ENCODE measurements around the gene BCL2L14. TPM values are rescaled to one million over a fixed set of nuclear protein-coding genes. Genes with fewer than 3 reads are reported as not detected.

BCL2L14 gene
- total RNA-seq, result 1 to 10 TPM in 4 of 8 experiments, under 1 TPM in 4; 0.36 to 1.9 (median 0.95) TPM

DNA sequence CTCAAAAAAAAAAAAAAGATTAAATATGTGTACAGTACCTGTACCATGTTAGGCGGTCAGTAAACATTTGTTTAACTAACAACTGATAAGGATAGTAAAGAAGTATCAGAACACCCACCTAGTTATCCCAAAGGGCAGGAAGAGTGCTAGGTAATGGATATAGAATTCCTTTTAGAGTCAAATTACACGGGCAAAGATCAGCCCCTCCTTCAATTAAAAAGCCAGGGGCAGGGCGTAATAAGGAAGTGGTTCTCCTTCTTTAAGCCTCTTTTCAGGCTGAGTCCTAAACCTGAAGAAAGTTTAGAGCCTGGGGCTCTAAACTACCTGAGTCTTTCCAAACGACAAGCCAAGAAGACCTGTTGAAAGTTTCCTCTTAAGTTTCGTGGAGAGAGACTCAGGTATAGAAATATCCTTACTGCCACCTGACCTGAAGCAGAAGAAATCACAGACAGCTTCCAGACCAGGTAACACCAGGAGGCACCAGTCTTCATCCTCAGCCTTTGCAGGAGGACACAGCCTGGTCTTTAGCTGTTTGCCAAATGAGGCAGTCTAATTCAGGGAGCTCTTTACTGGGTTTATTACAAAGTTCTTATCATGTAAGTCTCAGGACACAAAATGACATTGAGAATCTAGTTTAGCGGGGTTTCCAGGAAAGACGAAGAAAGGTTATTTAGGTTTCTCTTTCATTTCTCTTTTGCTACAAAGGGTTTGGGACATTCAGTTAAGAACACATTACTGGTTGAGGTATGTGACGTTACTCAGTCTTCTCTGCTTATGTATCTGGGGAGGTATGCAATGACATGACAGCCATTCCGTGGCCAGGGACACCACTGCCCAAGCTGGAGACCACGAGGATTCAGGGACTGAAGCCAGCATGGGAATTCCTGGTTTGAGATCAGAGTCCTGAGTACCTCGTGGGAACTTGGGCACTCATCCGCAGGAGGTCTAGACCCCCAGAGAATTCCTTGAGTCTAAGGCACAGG lies at the start of gene BCL2L14:
BCL2L14 (plus strand) TSS at position 266 of the 983 bp plus-strand sequence. CDS start 8,367 bp downstream, outside the sequence.
- peak in 1 of 8 experiments; percentile 36 for ATAC-seq (replicated peaks in 6 of 8)
- WGBS, 10 experiments, result 23 to 88% (median 60%) methylated on average over 1 to 11 of the region's 12 CpGs; no CpG with 5 or more reads in 1 of the 10 experiments
- Histone ChIP-seq H3K4me3 (no peak within 1 kb of the TSS), H3K4me1 (replicated peaks in 1 of 2) (no peaks in the 10 kb centered on the region), H3K27ac (no peak within 1 kb of the TSS)
- in situ Hi-C loops (cut with MboI; ENCODE audit: low pct_unique_long_range_greater_than_20kb in 2 of 9, low sequenced_read_pairs in 9 of 9, unreplicated experiment in 9 of 9), result no loop called here

GRCh38 chr12:12022306-12022936 lies 48.3 kb upstream of the BCL2L14 start:
- in situ Hi-C loops (cut with MboI; ENCODE audit: low pct_unique_long_range_greater_than_20kb in 2 of 9, low sequenced_read_pairs in 9 of 9, unreplicated experiment in 9 of 9), result loop anchor here in 1 of 9 experiments (10.0 kb wide), 1 partner anchor 438 kb away; no protein-coding TSS in a partner anchor
- 57 to 100% (median 87%) methylated on average over 1 to 8 of the region's 8 CpGs for WGBS, 10 experiments

GRCh38 chr12:12023456-12023855 lies 47.3 kb upstream of the BCL2L14 start:
- ATAC-seq (replicated peaks in 6 of 8), result peak in 1 of 8 experiments; percentile 75
- Histone ChIP-seq H3K27ac (no peak overlapping the region), H3K4me1 (replicated peaks in 1 of 2) (no peaks in the 10 kb centered on the region), H3K4me3 (no peak overlapping the region)
- in situ Hi-C loops (cut with MboI; ENCODE audit: low pct_unique_long_range_greater_than_20kb in 2 of 9, low sequenced_read_pairs in 9 of 9, unreplicated experiment in 9 of 9), result loop anchor here in 1 of 9 experiments (10.0 kb wide), 1 partner anchor 439 kb away; no protein-coding TSS in a partner anchor
- WGBS, 10 experiments, result 60 to 100% (median 100%) methylated on average over 1 to 2 of the region's 2 CpGs; no CpG with 5 or more reads in 5 of the 10 experiments

More at GRCh38 chr12:12022306-12022936, 48.3 kb upstream of the BCL2L14 start:
- no peaks in the 10 kb centered on the region for H3K4me1 ChIP-seq (replicated peaks in 1 of 2)
- no peak for ATAC-seq (replicated peaks in 6 of 8)
- no peak overlapping the region for H3K27ac ChIP-seq
- H3K4me3 ChIP-seq, result no peak overlapping the region

- no peak for ATAC-seq (replicated peaks in 6 of 8)
- 11 to 100% (median 72%) methylated on average over 1 to 10 of the region's 10 CpGs for WGBS, 10 experiments
- in situ Hi-C loops (cut with MboI; ENCODE audit: low pct_unique_long_range_greater_than_20kb in 2 of 9, low sequenced_read_pairs in 9 of 9, unreplicated experiment in 9 of 9), result loop anchor here in 6 of 9 experiments (10.0 to 25.0 kb wide), 2 partner anchors 438 to 440 kb away; no protein-coding TSS in a partner anchor
- H3K27ac ChIP-seq, result no peak overlapping the region
- no peaks in the 10 kb centered on the region for H3K4me1 ChIP-seq (replicated peaks in 1 of 2)
- no peak overlapping the region for H3K4me3 ChIP-seq
Measured at GRCh38 chr12:12024911-12025682, 45.6 kb upstream of the BCL2L14 start.

DNA sequence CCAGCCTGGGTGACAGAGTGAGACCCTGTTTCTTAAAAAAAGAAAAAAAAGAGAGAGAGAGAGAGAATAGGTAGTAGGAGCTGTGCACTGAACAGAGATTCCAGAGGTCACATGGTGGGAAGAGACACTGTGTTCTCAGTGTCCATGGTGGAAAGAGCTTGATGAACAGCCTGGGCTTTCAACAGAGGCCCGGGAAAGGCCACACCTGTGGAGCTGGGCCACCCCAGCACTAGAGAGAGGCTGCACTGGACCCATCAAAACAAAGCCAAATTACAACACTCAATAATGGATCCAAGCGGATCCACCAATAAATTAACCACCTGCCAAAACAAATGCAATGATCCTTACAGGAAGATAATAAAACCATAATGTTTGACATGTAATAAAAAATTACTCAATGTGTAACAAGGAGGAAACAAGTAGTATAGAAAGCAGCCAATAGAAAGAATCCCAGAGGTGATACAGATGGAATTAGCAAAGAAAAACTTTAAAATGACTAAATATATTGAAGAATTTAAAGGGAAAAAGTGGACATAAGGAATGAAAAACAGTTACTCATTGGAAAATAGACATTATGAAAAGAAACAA lies 44.8 kb upstream of the BCL2L14 start:
- in situ Hi-C loops (cut with MboI; ENCODE audit: low pct_unique_long_range_greater_than_20kb in 2 of 9, low sequenced_read_pairs in 9 of 9, unreplicated experiment in 9 of 9), result loop anchor here in 6 of 9 experiments (10.0 to 25.0 kb wide), 2 partner anchors 439 to 441 kb away; no protein-coding TSS in a partner anchor
- Histone ChIP-seq H3K4me1 (replicated peaks in 1 of 2) (no peaks in the 10 kb centered on the region), H3K4me3 (no peak overlapping the region), H3K27ac (no peak overlapping the region)
- ATAC-seq (replicated peaks in 6 of 8), result no peak
- 49 to 89% (median 83%) methylated on average over 1 to 2 of the region's 2 CpGs; no CpG with 5 or more reads in 1 of the 10 experiments for WGBS, 10 experiments

GRCh38 chr12:12028668-12029402 lies 41.9 kb upstream of the BCL2L14 start:
- Histone ChIP-seq H3K27ac (no peak overlapping the region), H3K4me3 (no peak overlapping the region), H3K4me1 (replicated peaks in 1 of 2) (peaks cover 6% of the 10 kb centered on the region in 2 donors)
- in situ Hi-C loops (cut with MboI; ENCODE audit: low pct_unique_long_range_greater_than_20kb in 2 of 9, low sequenced_read_pairs in 9 of 9, unreplicated experiment in 9 of 9), result loop anchor here in 6 of 9 experiments (10.0 to 25.0 kb wide), 2 partner anchors 442 to 444 kb away; no protein-coding TSS in a partner anchor
- 50 to 95% (median 77%) methylated on average over 2 to 11 of the region's 11 CpGs; no CpG with 5 or more reads in 1 of the 10 experiments for WGBS, 10 experiments
- no peak for ATAC-seq (replicated peaks in 6 of 8)

DNA sequence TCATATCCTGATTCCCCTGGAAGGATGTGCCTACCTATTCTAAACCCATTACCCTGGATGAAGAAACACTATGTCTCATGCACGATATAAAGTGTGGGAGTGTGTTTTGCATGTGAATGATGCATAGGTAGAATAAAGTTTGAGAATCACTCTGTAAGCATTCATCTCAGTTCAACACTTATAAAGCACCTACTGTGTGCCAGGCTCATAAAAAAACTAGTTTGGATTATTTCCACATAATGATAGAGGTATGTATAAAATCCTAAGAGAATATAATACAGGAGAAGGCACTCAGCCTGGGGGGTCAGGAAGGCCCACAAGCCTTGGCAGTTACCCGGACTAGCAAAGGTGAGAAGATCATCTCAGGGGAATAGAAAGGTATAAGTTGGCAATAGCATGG lies 41.1 kb upstream of the BCL2L14 start:
- in situ Hi-C loops (cut with MboI; ENCODE audit: low pct_unique_long_range_greater_than_20kb in 2 of 9, low sequenced_read_pairs in 9 of 9, unreplicated experiment in 9 of 9), result loop anchor here in 8 of 9 experiments (10.0 to 25.0 kb wide), 3 partner anchors 442 to 455 kb away; no protein-coding TSS in a partner anchor
- Histone ChIP-seq H3K4me1 (replicated peaks in 1 of 2) (peaks cover 6% of the 10 kb centered on the region in 2 donors), H3K27ac (no peak overlapping the region), H3K4me3 (no peak overlapping the region)
- 58 to 100% (median 87%) methylated on average over 1 to 2 of the region's 2 CpGs for WGBS, 10 experiments
- ATAC-seq (replicated peaks in 6 of 8), result no peak

DNA sequence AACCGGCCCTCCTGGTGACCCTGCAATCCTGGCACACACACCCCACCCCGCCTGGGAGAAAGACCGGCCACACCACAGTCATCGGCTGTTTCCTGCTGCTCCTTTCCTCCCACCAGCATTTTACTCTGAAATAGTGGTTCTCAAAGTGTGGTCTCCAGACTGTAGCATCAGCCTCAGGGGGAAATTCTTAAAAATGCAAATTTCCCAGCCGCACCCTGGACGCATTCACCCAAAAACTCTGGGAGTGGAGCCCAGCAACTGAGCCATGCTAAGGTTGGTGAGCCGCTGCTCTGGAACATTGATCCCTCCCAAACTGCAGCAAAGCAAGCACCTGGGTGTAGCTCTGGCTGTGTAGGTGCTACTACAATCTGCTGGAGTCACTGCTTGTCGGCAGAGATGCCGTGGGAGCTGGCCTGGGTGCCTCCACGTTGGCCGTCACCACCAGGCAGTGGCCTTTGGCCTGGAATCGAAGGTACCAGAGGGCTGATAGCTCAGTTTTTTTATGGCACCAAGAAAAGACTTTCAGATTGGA lies 38.4 kb upstream of the BCL2L14 start:
- in situ Hi-C loops (cut with MboI; ENCODE audit: low pct_unique_long_range_greater_than_20kb in 2 of 9, low sequenced_read_pairs in 9 of 9, unreplicated experiment in 9 of 9), result loop anchor here in 7 of 9 experiments (10.0 to 25.0 kb wide), 3 partner anchors 445 to 458 kb away; no protein-coding TSS in a partner anchor
- 60 to 100% (median 93%) methylated on average over 2 to 6 of the region's 12 CpGs; no CpG with 5 or more reads in 5 of the 10 experiments for WGBS, 10 experiments
- peak in 3 of 8 experiments; percentile 45 to 81 (median 54) for ATAC-seq (replicated peaks in 6 of 8)

GRCh38 chr12:12032851-12033797 lies 37.6 kb upstream of the BCL2L14 start:
- ATAC-seq (replicated peaks in 6 of 8), result peak; percentile 70 to 93 (median 90)
- WGBS, 10 experiments, result 0 to 58% (median 10%) methylated on average over 1 to 18 of the region's 27 CpGs
- Histone ChIP-seq H3K4me1 (replicated peaks in 1 of 2) (peaks cover 6% of the 10 kb centered on the region in 2 donors), H3K4me3 (peak overlapping the region; percentile 12 to 35 (median 20)), H3K27ac (peak overlapping the region in 1 of 2 donors; percentile 67)
- in situ Hi-C loops (cut with MboI; ENCODE audit: low pct_unique_long_range_greater_than_20kb in 2 of 9, low sequenced_read_pairs in 9 of 9, unreplicated experiment in 9 of 9), result loop anchor here in 7 of 9 experiments (10.0 to 25.0 kb wide), 3 partner anchors 446 to 458 kb away; no protein-coding TSS in a partner anchor

More for the DNA sequence above, 38.4 kb upstream of the BCL2L14 start:
- H3K4me3 ChIP-seq, result no peak overlapping the region
- H3K27ac ChIP-seq, result no peak overlapping the region
- peaks cover 6% of the 10 kb centered on the region in 2 donors for H3K4me1 ChIP-seq (replicated peaks in 1 of 2)

GRCh38 chr12:12033824-12034223 lies 36.9 kb upstream of the BCL2L14 start:
- in situ Hi-C loops (cut with MboI; ENCODE audit: low pct_unique_long_range_greater_than_20kb in 2 of 9, low sequenced_read_pairs in 9 of 9, unreplicated experiment in 9 of 9), result loop anchor here in 7 of 9 experiments (10.0 to 25.0 kb wide), 3 partner anchors 447 to 459 kb away; no protein-coding TSS in a partner anchor
- Histone ChIP-seq H3K4me1 (replicated peaks in 1 of 2) (peaks cover 6% of the 10 kb centered on the region in 2 donors), H3K27ac (no peak overlapping the region), H3K4me3 (no peak overlapping the region)
- ATAC-seq (replicated peaks in 6 of 8), result no peak
- 0 to 60% (median 13%) methylated on average over 1 to 5 of the region's 5 CpGs; no CpG with 5 or more reads in 1 of the 10 experiments for WGBS, 10 experiments

All from motor neuron (in vitro differentiated cells).